Large intestine (tissue), 3 donors: Measurements from ENCODE around the gene TIMMDC1. TPM values are rescaled to one million over a fixed set of nuclear protein-coding genes. Genes with fewer than 3 reads are reported as not detected.

Experiments used
- DNase-seq, 2 donors: peaks; one replicate each; pipeline versions ENCODE4 v3.0.0 to v3.0.0-alpha.2; 2013
- H3K27ac ChIP-seq: one replicate; pipeline ENCODE4 v1.5.1; 2013; ENCODE audit warnings: low read length
- H3K27me3 ChIP-seq: 2 replicates; pipeline ENCODE4 v1.6.1; 2013; ENCODE audit warnings: low read length; ENCODE audit not compliant: control insufficient read depth, insufficient read depth
- H3K36me3 ChIP-seq: 2 replicates; pipeline ENCODE4 v1.6.1; 2013; ENCODE audit warnings: low read length; ENCODE audit not compliant: control insufficient read depth, insufficient read depth
- H3K4me1 ChIP-seq: one replicate; pipeline ENCODE4 v1.6.1; 2013; ENCODE audit warnings: low read length; ENCODE audit not compliant: control insufficient read depth, insufficient read depth
- H3K4me3 ChIP-seq: one replicate; pipeline ENCODE4 v1.5.1; 2013; ENCODE audit warnings: low read length
- H3K9me3 ChIP-seq: one replicate; pipeline ENCODE4 v1.6.1; 2013; ENCODE audit warnings: mild to moderate bottlenecking, low read depth, low read length, moderate library complexity; ENCODE audit not compliant: control insufficient read depth
- WGBS: methylation state at CpG from one replicate; pipeline ENCODE4 v1.1.5; 2013; ENCODE audit warnings: low lambda C conversion rate; ENCODE audit not compliant: insufficient coverage; 5-methylcytosine and 5-hydroxymethylcytosine counted together
- polyA plus RNA-seq: library from polyadenylated mRNA; unstranded; fragments of 120-200 nt; gene quantifications from one replicate; pipeline ENCODE4 v1.2.1, GENCODE V29; 2013

The TIMMDC1 gene
- polyA plus RNA-seq, 1 donor = 67.9 TPM

- WGBS = 94% methylated on average over 2 of the region's 2 CpGs
- DNase-seq = no peak
- peaks cover 35% of the 10 kb centered on the region for H3K36me3 ChIP-seq
- H3K9me3 ChIP-seq = no peaks in the 10 kb centered on the region
- no peak overlapping the region for H3K4me3 ChIP-seq
- no peaks in the 10 kb centered on the region for H3K4me1 ChIP-seq
- H3K27ac ChIP-seq = no peak overlapping the region
- no peaks in the 10 kb centered on the region for H3K27me3 ChIP-seq
Observed at GRCh38 chr3:119507404-119507803, 9.1 kb downstream of the TIMMDC1 start.

GRCh38 chr3:119508172-119508845 lies 10.0 kb downstream of the TIMMDC1 start:
- H3K4me3 ChIP-seq = no peak overlapping the region
- H3K27ac ChIP-seq = no peak overlapping the region
- no peaks in the 10 kb centered on the region for H3K4me1 ChIP-seq
- no peaks in the 10 kb centered on the region for H3K9me3 ChIP-seq
- H3K27me3 ChIP-seq = no peaks in the 10 kb centered on the region
- DNase-seq = no peak
- no CpG with 5 or more reads among the region's 1 CpG for WGBS
- H3K36me3 ChIP-seq = peaks cover 34% of the 10 kb centered on the region

- DNase-seq = peak in 1 of 2 donors; percentile 26
- Histone ChIP-seq H3K4me1 (peaks cover 3% of the 10 kb centered on the region), H3K4me3 (no peak overlapping the region), H3K36me3 (peaks cover 31% of the 10 kb centered on the region), H3K9me3 (no peaks in the 10 kb centered on the region), H3K27ac (no peak overlapping the region), H3K27me3 (no peaks in the 10 kb centered on the region)
Observed at GRCh38 chr3:119510690-119511089, 12.3 kb downstream of the TIMMDC1 start.

GRCh38 chr3:119514637-119515036 lies 16.3 kb downstream of the TIMMDC1 start:
- WGBS = no CpG with 5 or more reads among the region's 2 CpGs
- Histone ChIP-seq H3K4me3 (no peak overlapping the region), H3K27ac (peak overlapping the region; percentile 65), H3K9me3 (peaks cover 6% of the 10 kb centered on the region), H3K36me3 (peaks cover 41% of the 10 kb centered on the region), H3K27me3 (no peaks in the 10 kb centered on the region), H3K4me1 (peaks cover 3% of the 10 kb centered on the region)
- DNase-seq = no peak

- peaks cover 6% of the 10 kb centered on the region for H3K9me3 ChIP-seq
- H3K27me3 ChIP-seq = no peaks in the 10 kb centered on the region
- no peak for DNase-seq
- H3K4me1 ChIP-seq = peaks cover 3% of the 10 kb centered on the region
- H3K27ac ChIP-seq = no peak overlapping the region
- no peak overlapping the region for H3K4me3 ChIP-seq
- no CpG with 5 or more reads among the region's 2 CpGs for WGBS
- peaks cover 55% of the 10 kb centered on the region for H3K36me3 ChIP-seq
Observed at GRCh38 chr3:119517112-119517511, 18.8 kb downstream of the TIMMDC1 start.

- no peak overlapping the region for H3K4me3 ChIP-seq
- H3K36me3 ChIP-seq = peaks cover 54% of the 10 kb centered on the region
- WGBS = no CpG with 5 or more reads among the region's 1 CpG
- no peak for DNase-seq
- peaks cover 6% of the 10 kb centered on the region for H3K9me3 ChIP-seq
- H3K4me1 ChIP-seq = peaks cover 3% of the 10 kb centered on the region
- H3K27me3 ChIP-seq = no peaks in the 10 kb centered on the region
- H3K27ac ChIP-seq = no peak overlapping the region
Observed at GRCh38 chr3:119518026-119518425, 19.7 kb downstream of the TIMMDC1 start.

GRCh38 chr3:119524931-119525662 lies 26.8 kb downstream of the TIMMDC1 start:
- Histone ChIP-seq H3K9me3 (no peaks in the 10 kb centered on the region), H3K4me3 (no peak overlapping the region), H3K27ac (no peak overlapping the region), H3K36me3 (peaks cover 22% of the 10 kb centered on the region), H3K4me1 (no peaks in the 10 kb centered on the region), H3K27me3 (no peaks in the 10 kb centered on the region)
- WGBS = no CpG with 5 or more reads among the region's 4 CpGs
- DNase-seq = no peak

- H3K4me3 ChIP-seq = no peak overlapping the region
- H3K27ac ChIP-seq = no peak overlapping the region
- no CpG with 5 or more reads among the region's 5 CpGs for WGBS
- no peaks in the 10 kb centered on the region for H3K27me3 ChIP-seq
- H3K36me3 ChIP-seq = peaks cover 9% of the 10 kb centered on the region
- no peak for DNase-seq
- H3K4me1 ChIP-seq = no peaks in the 10 kb centered on the region
- H3K9me3 ChIP-seq = no peaks in the 10 kb centered on the region
Observed at GRCh38 chr3:119527714-119528113, 29.4 kb downstream of the TIMMDC1 start.

GRCh38 chr3:119529883-119530282 lies 31.5 kb downstream of the TIMMDC1 start:
- DNase-seq = no peak
- H3K4me1 ChIP-seq = no peaks in the 10 kb centered on the region

GRCh38 chr3:119530456-119530855 lies 32.1 kb downstream of the TIMMDC1 start:
- DNase-seq = no peak
- H3K36me3 ChIP-seq = no peaks in the 10 kb centered on the region
- WGBS = no CpG with 5 or more reads among the region's 2 CpGs

More at GRCh38 chr3:119529883-119530282, 31.5 kb downstream of the TIMMDC1 start:
- H3K27me3 ChIP-seq = no peaks in the 10 kb centered on the region
- peaks cover 3% of the 10 kb centered on the region for H3K36me3 ChIP-seq
- no peaks in the 10 kb centered on the region for H3K9me3 ChIP-seq
- H3K27ac ChIP-seq = no peak overlapping the region
- H3K4me3 ChIP-seq = no peak overlapping the region

GRCh38 chr3:119531151-119531550 lies 32.8 kb downstream of the TIMMDC1 start:
- DNase-seq = no peak
- no peaks in the 10 kb centered on the region for H3K9me3 ChIP-seq
- no peaks in the 10 kb centered on the region for H3K27me3 ChIP-seq
- H3K27ac ChIP-seq = no peak overlapping the region
- no peak overlapping the region for H3K4me3 ChIP-seq
- H3K4me1 ChIP-seq = no peaks in the 10 kb centered on the region
- no peaks in the 10 kb centered on the region for H3K36me3 ChIP-seq
- WGBS = 100% methylated on average over 1 of the region's 4 CpGs

More at GRCh38 chr3:119530456-119530855, 32.1 kb downstream of the TIMMDC1 start:
- Histone ChIP-seq H3K9me3 (no peaks in the 10 kb centered on the region), H3K4me3 (no peak overlapping the region), H3K27ac (no peak overlapping the region), H3K4me1 (no peaks in the 10 kb centered on the region), H3K27me3 (no peaks in the 10 kb centered on the region)
